C4-2B (cell line): ENCODE data around the gene HNRNPK.

Experiments
- H3K27ac ChIP-seq: fragments of 450-650 bp; 2 replicates; pipeline ENCODE4 v1.5.1; 2017
- CTCF ChIP-seq: fragments of 450-650 bp; conservative IDR thresholded peaks from 2 replicates; pipeline ENCODE4 v1.5.1; 2017; ENCODE audit warnings: mild to moderate bottlenecking
- ZFX ChIP-seq: fragments of 450-650 bp; IDR thresholded peaks from 2 replicates; pipeline ENCODE4 v1.6.1; 2017

Gene HNRNPK

GRCh38 chr9:83979812-83980394, at the start of gene HNRNPK:
Gene HNRNPK (minus strand): TSS chr9:83980215. CDS start chr9:83978252, 1,963 bp downstream.
- peak within 1 kb of the TSS; percentile 100 for H3K27ac ChIP-seq
- TF ChIP-seq CTCF = no peak

- no peak overlapping the region for H3K27ac ChIP-seq
- no peak for TF ChIP-seq ZFX
- no peak for TF ChIP-seq CTCF
These were observed 47.2 kb upstream of the HNRNPK start for GRCh38 chr9:84027201-84027600.

DNA sequence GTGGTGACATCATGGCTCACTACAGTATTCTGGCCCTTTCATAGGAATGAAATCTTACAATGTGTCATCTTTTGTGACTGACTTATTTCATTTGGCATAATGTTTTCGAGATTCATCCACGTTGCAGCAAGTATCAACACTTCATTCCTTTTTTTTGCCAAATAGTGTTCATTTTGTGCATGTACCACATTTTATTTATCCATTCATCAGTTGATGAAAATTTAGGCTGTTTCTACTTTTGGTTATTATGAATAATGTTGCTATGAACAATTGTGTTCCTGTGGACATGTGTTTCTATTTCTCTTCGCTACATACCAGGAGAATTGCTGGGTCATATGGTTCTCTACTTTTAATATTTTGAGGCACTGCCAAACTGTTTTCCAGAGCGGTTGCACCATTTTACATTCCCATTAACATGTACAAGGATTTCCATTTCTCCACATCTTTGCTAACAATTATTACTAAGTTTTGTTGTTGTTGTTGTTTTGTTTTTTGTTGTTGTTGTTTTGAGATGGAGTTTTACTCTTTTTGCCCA, 44.1 kb upstream of the HNRNPK start:
- TF ChIP-seq CTCF = no peak
- TF ChIP-seq ZFX = no peak
- no peak overlapping the region for H3K27ac ChIP-seq

- no peak overlapping the region for H3K27ac ChIP-seq
- TF ChIP-seq CTCF = no peak
- no peak for TF ChIP-seq ZFX
These were observed 27.6 kb upstream of the HNRNPK start for GRCh38 chr9:84007662-84008061.

- no peak overlapping the region for H3K27ac ChIP-seq
- TF ChIP-seq ZFX = no peak
- TF ChIP-seq CTCF = no peak
These were observed 23.2 kb upstream of the HNRNPK start for GRCh38 chr9:84003246-84003645.

GRCh38 chr9:84002344-84002743, 22.3 kb upstream of the HNRNPK start:
- H3K27ac ChIP-seq = no peak overlapping the region
- TF ChIP-seq ZFX (no peak), CTCF (no peak)

- TF ChIP-seq ZFX = no peak
- TF ChIP-seq CTCF = no peak
- H3K27ac ChIP-seq = no peak overlapping the region
These were observed 21.6 kb upstream of the HNRNPK start for GRCh38 chr9:84001621-84002020.
